HG02943 (cell line): ENCODE results near the gene ALKBH2.

ENCODE experiments used
- ATAC-seq: cut with Tn5 transposase; IDR thresholded peaks from one replicate; pipeline ENCODE4 v1.9.1; 2021; ENCODE audit warnings: mild to moderate bottlenecking, low read depth, moderate library complexity; ENCODE audit not compliant: unreplicated experiment

Gene ALKBH2

DNA sequence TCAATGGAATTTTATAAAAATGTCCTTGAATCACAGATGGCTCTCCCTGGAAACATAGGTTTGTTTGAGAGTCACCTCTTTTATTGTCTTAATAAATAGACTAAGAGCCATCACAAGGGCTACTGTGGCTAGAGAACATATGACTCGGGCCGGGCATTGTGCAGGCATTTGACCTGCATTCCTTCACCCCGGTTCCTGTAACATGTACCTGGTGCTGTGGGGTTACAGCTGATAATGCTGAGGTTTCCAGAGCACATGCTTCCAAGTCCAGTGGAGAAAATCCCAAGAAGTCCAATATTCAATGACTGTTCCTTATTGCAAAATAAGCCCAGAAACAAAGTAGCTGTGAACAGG, 22.1 kb upstream of the ALKBH2 start:
- no peak for ATAC-seq

- no peak for ATAC-seq
Observed at GRCh38 chr12:109114644-109115043, 21.4 kb upstream of the ALKBH2 start.

- no peak for ATAC-seq
Observed at GRCh38 chr12:109113661-109114321, 20.5 kb upstream of the ALKBH2 start.

GRCh38 chr12:109112720-109113465, 19.6 kb upstream of the ALKBH2 start:
- no peak for ATAC-seq

GRCh38 chr12:109110988-109111495, 17.8 kb upstream of the ALKBH2 start:
- ATAC-seq, result no peak

GRCh38 chr12:109109746-109110350, 16.6 kb upstream of the ALKBH2 start:
- ATAC-seq, result no peak

DNA sequence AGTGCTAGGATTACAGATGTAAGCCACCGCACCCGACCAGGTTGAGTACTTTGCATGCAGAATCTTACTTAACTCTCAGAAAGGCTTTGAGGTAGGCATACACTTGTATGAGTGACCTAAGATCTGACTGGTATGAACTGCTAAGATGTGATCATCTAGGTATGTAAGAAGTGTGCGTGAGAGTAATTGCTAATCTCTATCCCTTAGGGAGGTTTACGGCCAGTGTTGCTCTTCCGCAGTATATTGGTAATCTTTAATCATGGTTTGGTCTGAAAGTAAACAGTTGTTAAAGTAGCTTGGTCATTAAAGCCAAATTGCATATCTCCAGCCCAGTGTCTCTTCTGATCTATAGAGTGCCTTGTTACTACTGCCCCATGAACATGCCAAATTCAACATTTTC, 11.9 kb upstream of the ALKBH2 start:
- ATAC-seq, result no peak

DNA sequence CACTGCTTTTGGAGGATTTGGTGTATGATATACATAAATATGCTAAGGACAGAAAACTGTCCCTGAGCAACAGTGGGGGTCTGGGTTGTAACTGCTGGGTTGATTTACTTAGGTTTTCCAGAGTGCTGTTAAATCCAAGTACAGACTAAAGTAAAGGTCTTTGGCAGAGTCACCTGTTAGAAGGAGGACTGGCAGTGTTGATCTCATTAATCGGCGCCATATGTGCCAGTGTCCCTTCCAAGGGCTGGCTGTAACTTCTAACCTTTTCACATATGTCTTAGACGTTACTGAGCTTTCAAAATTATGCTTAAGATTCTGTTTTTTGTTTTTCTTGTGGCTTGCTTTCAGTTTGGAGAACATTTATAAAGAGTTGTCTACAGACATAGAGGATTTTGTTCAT, 9.2 kb upstream of the ALKBH2 start:
- ATAC-seq, result no peak

- ATAC-seq, result no peak
Observed at GRCh38 chr12:109100741-109101140, 7.5 kb upstream of the ALKBH2 start.

GRCh38 chr12:109099431-109100020, 6.3 kb upstream of the ALKBH2 start:
- ATAC-seq, result no peak

DNA sequence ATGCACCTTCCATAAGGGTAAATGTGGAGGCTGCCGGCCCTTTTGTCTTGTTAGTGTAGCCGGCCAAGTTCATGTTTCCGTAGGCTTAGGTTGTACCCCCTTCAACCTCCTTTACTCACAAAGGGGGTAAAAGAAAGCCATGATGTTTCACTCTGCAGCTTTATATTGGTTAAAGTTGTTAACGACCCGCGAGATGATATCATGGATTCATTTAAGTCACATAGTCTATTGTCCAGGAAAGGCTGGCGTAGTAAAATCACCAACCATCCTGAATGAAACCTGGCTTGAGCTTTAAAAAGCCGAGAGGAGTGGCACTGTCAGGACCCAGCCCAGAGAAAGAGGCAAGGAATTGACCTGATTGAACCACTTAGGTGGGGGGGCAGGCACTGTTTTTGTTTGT, 5.4 kb upstream of the ALKBH2 start:
- ATAC-seq, result no peak

DNA sequence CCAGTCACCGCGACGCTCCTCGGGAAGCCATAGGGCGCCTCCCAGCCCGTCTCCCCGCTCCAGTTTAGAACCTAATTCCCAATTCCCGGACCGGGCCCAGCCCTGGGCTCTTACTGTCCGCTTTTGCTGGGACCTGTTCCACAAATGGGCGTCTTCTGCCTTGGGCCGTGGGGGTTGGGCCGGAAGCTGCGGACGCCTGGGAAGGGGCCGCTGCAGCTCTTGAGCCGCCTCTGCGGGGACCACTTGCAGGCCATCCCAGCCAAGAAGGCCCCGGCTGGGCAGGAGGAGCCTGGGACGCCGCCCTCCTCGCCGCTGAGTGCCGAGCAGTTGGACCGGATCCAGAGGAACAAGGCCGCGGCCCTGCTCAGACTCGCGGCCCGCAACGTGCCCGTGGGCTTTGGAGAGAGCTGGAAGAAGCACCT, 4.9 kb upstream of the ALKBH2 start:
- ATAC-seq, result peak; percentile 23

DNA sequence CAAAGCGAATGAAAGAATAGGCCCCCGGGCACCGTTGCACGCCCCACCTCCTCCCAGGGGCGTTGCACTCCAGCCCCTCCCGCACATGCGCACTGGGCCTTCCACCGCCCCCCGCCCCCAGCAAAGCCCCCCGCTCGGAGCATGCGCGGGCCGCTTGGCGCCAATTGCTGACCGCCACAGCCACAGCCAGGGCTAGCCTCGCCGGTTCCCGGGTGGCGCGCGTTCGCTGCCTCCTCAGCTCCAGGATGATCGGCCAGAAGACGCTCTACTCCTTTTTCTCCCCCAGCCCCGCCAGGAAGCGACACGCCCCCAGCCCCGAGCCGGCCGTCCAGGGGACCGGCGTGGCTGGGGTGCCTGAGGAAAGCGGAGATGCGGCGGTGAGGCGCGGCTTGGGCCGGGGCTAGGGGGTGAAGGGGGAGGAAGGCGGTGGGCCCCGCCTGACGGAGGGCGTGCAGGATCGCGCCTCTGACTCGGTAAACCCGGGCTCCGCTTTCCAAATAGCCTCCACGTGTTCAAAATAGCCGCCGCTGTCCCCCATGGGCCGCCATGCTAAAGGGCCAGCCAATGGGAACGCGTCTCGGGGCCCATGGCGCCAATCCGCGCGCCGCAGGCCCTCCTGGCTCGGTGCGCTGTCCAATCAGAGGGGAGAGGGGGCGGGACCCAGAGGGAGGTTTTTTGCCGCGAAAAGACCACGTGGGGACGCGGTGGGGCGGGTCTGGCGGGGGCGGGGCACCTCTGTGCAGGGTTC, 4.3 kb upstream of the ALKBH2 start, which contains the start of gene UNG:
Gene UNG (plus strand): TSS at position 163 of the 748 bp plus-strand sequence. CDS start 83 bp downstream, at position 246.
- ATAC-seq, result peak; percentile 79

DNA sequence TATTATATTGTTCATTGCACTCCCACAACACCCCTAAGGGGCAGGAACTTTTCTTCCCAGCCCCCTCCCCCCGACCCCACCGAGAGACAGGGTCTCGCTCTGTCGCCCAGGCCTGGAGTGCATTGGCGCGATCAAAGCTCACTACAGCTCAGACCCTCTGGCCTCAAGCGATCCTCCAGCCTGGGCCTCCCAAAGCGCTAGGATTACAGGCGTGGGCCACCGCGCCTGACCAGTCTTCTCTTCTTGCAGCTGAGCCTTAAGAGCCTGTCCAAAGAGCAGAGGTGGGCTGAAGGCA, 3.8 kb upstream of the ALKBH2 start:
- ATAC-seq, result no peak

DNA sequence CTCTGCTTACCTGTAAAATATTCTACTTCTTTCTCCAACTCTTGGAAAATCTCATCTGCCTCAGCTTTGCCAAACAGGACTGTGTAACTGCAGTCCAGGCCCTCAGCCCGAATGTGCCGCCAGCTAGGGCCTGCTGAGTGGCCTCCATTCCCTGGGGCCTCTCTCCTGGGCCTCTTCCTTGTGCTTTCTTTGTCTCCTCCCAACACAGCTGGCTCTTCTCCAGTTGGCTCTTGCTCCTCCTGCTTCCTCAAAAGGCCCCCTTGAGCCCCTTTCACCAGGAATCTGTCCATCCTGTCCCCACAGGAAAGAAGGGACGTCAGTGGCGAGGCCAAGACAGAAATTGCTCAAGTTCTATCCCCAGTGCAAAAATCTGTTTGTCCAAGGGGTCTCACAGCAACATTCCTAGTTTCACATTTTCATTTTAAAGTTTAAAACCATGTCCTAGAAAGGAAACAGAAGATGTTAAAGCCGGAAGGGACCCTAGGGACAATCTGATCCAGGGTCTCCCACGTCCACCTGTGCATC, 713 bp downstream of the ALKBH2 start:
- no peak for ATAC-seq

GRCh38 chr12:109089683-109090082, 3.6 kb downstream of the ALKBH2 start:
- ATAC-seq, result no peak

DNA sequence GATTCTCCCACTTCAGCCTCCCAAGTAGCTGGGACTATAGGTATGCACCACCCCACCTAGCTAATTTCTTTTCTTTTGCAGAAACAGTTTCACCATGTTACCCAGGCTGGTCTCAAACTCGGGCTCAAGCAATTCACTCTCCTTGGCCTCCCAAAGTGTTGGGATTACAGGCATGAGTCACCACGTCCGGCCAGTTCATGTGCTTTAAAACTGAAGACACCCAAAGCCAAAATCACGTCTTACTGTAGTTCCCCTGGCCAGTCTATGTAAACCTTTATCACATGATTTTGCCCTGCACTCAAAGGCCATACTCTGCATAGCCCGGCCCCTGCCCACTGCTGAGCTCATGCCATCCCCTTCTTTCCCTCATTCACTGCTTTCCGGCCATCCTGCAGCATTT, 4.5 kb downstream of the ALKBH2 start:
- no peak for ATAC-seq

DNA sequence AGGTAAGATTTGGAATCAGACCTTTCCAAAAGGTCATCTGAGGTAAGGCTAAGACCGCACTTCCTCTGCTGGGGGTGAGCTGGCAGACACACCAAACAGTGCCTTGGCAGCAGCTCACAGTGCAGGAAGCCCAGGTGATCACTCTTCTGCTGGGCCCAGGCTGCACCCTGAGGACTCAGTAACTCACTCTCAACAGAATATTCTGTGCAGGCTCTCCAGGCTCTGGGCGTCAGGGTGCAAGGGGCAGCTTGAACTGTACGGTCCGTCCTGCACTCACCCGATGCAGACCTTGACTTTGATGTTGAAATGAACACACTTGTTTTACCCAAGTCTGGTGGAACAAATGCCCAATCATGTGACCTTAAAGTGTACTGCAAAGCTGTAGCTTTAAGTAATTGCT, 6.0 kb downstream of the ALKBH2 start:
- no peak for ATAC-seq

- ATAC-seq, result no peak
Observed at GRCh38 chr12:109085590-109085989, 7.7 kb downstream of the ALKBH2 start.

GRCh38 chr12:109084425-109084824, 8.8 kb downstream of the ALKBH2 start:
- ATAC-seq, result no peak
